Jurkat, Clone E6-1 (cell line): ENCODE measurements around the gene RBMS2.

ENCODE experiments used
- DNase-seq: peaks from one replicate; pipeline ENCODE4 v3.0.0-alpha.2; 2011; ENCODE audit warnings: low read depth, low spot score
- H3K4me3 ChIP-seq: 2 replicates; pipeline ENCODE4 v1.5.1; 2011; ENCODE audit warnings: mild to moderate bottlenecking, low read length, control low read depth, moderate library complexity

The RBMS2 gene

GRCh38 chr12:56641219-56641618 is 119.6 kb downstream of the RBMS2 start:
- H3K4me3 ChIP-seq: no peak overlapping the region
- no peak for DNase-seq

- DNase-seq: no peak
- H3K4me3 ChIP-seq: peak overlapping the region; percentile 100
Measured at GRCh38 chr12:56644654-56645053, 123.0 kb downstream of the RBMS2 start.

- no peak for DNase-seq
- H3K4me3 ChIP-seq: peak overlapping the region; percentile 100
Measured at GRCh38 chr12:56645201-56645716, 123.6 kb downstream of the RBMS2 start.
